Thyroid gland (tissue), 4 donors: ENCODE data around the gene ARMH4. TPM values are rescaled to one million over a fixed set of nuclear protein-coding genes. Genes with fewer than 3 reads are reported as not detected.

Experiments used
- DNase-seq, 2 donors: peaks; one replicate each; pipeline ENCODE4 v3.0.0-alpha.2; 2019
- H3K27ac ChIP-seq, 3 donors: fragments of 200-600 bp; sonication (generic); 1 replicate in 2 of 3; 2 replicates in 1 of 3; pipeline ENCODE4 v1.5.1; 2016 to 2019; ENCODE audit warnings: mild to moderate bottlenecking in 1 of 3, moderate library complexity in 1 of 3
- H3K27me3 ChIP-seq: fragments of 200-600 bp; sonication (generic); one replicate; pipeline ENCODE4 v1.5.1; 2019
- H3K36me3 ChIP-seq, 2 donors: fragments of 200-600 bp; sonication (generic); one replicate each; pipeline ENCODE4 v1.5.1; 2016 to 2019
- H3K4me1 ChIP-seq, 2 donors: fragments of 200-600 bp; sonication (generic); one replicate each; pipeline ENCODE4 v1.5.1; 2017 to 2019
- H3K4me3 ChIP-seq, 3 donors: fragments of 200-600 bp; sonication (generic); replicated peaks in 1 of 3; 1 replicate in 2 of 3; 2 replicates in 1 of 3; pipeline ENCODE4 v1.5.1; 2016; ENCODE audit warnings: mild to moderate bottlenecking in 1 of 3
- H3K9me3 ChIP-seq: fragments of 200-600 bp; sonication (generic); one replicate; pipeline ENCODE4 v1.5.1; 2017
- CTCF ChIP-seq, 6 experiments: fragments of 200-600 bp in 3 of 6; fragments of 450-650 bp in 3 of 6; sonication (generic) in 3 of 6; IDR thresholded peaks; one replicate each; pipeline ENCODE4 v1.5.1; 2016 to 2019; ENCODE audit warnings: antibody characterized with exemption in 6 of 6, mild to moderate bottlenecking in 2 of 6, inconsistent platforms in 1 of 6, moderate library complexity in 1 of 6
- POLR2A ChIP-seq, 2 donors: fragments of 450-650 bp; IDR thresholded peaks; one replicate each; pipeline ENCODE4 v1.6.1; 2017; ENCODE audit warnings: antibody characterized with exemption in 2 of 2, mild to moderate bottlenecking in 2 of 2, moderate library complexity in 1 of 2
- WGBS, 2 donors: methylation state at CpG; one replicate each; pipeline ENCODE4 v1.1.5; 2017; 5-methylcytosine and 5-hydroxymethylcytosine counted together
- intact Hi-C: fragments of 100-400 bp; cut with DNase I; formaldehyde crosslinking; loops from one replicate; pipeline ENCODE4 v1.15.1; 2023
- total RNA-seq, 4 donors: library from RNA; depleted of rRNA; stranded (reverse); fragments of >200 nt; gene quantifications; one replicate each; pipeline ENCODE4 v1.2.3, GENCODE V29; 2016

ARMH4 gene
- total RNA-seq, 4 donors from 2014 or later: 4.2 to 7.5 (median 7.0) TPM

- no peak for DNase-seq
- Histone ChIP-seq H3K27me3 (no peaks in the 10 kb centered on the region), H3K9me3 (no peaks in the 10 kb centered on the region), H3K4me1 (peaks cover 0 to under 1% of the 10 kb centered on the region in 2 donors), H3K27ac (no peak overlapping the region), H3K36me3 (no peaks in the 10 kb centered on the region), H3K4me3 (no peak overlapping the region)
- intact Hi-C loops: no loop called here
- WGBS, 2 donors: 74 to 86% methylated on average over 1 of the region's 1 CpG
- no peak for TF ChIP-seq CTCF (IDR thresholded peaks at IDR 0.05)
- TF ChIP-seq POLR2A (IDR thresholded peaks at IDR 0.05): no peak
Measured at GRCh38 chr14:58145936-58146335, 6.1 kb downstream of the ARMH4 start.

GRCh38 chr14:58143106-58143505, 8.9 kb downstream of the ARMH4 start:
- Histone ChIP-seq H3K27me3 (no peaks in the 10 kb centered on the region), H3K27ac (no peak overlapping the region), H3K4me3 (no peak overlapping the region), H3K36me3 (no peaks in the 10 kb centered on the region), H3K4me1 (no peaks in the 10 kb centered on the region), H3K9me3 (no peaks in the 10 kb centered on the region)
- intact Hi-C loops: no loop called here
- 85 to 93% methylated on average over 3 of the region's 3 CpGs for WGBS, 2 donors
- no peak for DNase-seq
- TF ChIP-seq CTCF (IDR thresholded peaks at IDR 0.05) (no peak), POLR2A (IDR thresholded peaks at IDR 0.05) (no peak)

DNA sequence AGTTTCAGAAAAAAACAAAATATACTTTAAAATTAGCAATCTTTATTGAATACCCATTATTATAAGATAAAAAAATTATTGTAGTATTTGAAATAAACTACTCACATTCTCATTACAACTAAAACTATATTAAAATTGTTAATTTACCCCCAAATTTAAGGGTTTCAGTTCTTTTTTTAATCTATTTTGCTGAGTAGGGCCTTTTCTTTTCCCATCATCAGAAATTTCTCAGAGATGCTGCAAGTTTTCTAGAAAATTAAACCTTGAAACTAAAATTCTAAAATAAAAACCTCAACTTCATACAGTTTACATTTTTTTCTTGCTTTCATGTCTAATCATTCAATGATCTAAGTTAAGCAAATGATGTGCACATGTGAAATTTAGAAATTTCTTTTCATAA, 10.1 kb downstream of the ARMH4 start:
- H3K27ac ChIP-seq: no peak overlapping the region
- no peaks in the 10 kb centered on the region for H3K36me3 ChIP-seq
- DNase-seq: no peak
- no peaks in the 10 kb centered on the region for H3K4me1 ChIP-seq
- TF ChIP-seq POLR2A (IDR thresholded peaks at IDR 0.05) (no peak), CTCF (IDR thresholded peaks at IDR 0.05) (no peak)
- H3K9me3 ChIP-seq: no peaks in the 10 kb centered on the region
- no peak overlapping the region for H3K4me3 ChIP-seq
- intact Hi-C loops: no loop called here
- no peaks in the 10 kb centered on the region for H3K27me3 ChIP-seq

- no peaks in the 10 kb centered on the region for H3K36me3 ChIP-seq
- H3K27me3 ChIP-seq: no peaks in the 10 kb centered on the region
- no peak overlapping the region for H3K27ac ChIP-seq
- 89 to 92% methylated on average over 10 of the region's 10 CpGs for WGBS, 2 donors
- H3K4me1 ChIP-seq: no peaks in the 10 kb centered on the region
- H3K4me3 ChIP-seq: no peak overlapping the region
- no peak for DNase-seq
- no peaks in the 10 kb centered on the region for H3K9me3 ChIP-seq
- no peak for TF ChIP-seq CTCF (IDR thresholded peaks at IDR 0.05)
- TF ChIP-seq POLR2A (IDR thresholded peaks at IDR 0.05): no peak
- intact Hi-C loops: no loop called here
Measured at GRCh38 chr14:58138714-58139482, 13.1 kb downstream of the ARMH4 start.

DNA sequence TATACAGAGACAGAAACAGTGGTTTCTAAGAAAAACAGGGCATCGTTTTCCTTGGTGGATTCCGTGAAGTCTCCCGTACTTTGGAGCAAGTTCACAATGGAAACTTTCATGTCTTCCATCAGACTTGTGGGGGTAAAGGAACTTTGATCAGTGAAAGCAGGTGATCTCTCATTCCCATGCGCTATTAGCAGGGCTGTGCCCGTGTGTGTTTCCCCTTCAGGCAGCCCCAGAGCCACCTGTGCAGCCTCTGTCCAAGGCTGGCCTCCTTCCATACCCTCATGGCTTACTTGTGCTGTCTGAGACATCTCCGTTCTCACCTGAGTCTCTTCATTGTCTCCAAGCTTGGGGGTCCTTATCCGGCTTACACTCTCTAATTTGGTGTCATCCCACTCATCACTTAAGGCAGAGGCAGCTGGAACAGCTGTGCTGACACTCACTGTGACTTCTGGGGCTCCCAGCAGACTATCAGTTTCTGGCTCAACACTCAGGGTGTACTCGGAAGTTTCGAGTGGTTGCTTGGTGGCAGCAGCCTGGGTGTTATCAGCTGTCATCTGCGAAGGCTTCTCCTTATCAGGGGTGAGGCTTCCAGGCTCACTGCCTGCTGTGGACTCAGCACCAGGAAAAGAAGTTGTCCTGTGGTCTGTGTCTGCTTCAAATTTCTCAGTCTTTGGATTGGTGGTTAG, 13.8 kb downstream of the ARMH4 start:
- WGBS, 2 donors: 82 to 86% methylated on average over 10 of the region's 10 CpGs
- intact Hi-C loops: no loop called here
- DNase-seq: no peak

More for the DNA sequence above, 13.8 kb downstream of the ARMH4 start:
- no peak for TF ChIP-seq POLR2A (IDR thresholded peaks at IDR 0.05)
- no peak for TF ChIP-seq CTCF (IDR thresholded peaks at IDR 0.05)
- no peaks in the 10 kb centered on the region for H3K27me3 ChIP-seq
- H3K9me3 ChIP-seq: no peaks in the 10 kb centered on the region
- no peak overlapping the region for H3K4me3 ChIP-seq
- no peaks in the 10 kb centered on the region for H3K4me1 ChIP-seq
- no peaks in the 10 kb centered on the region for H3K36me3 ChIP-seq
- no peak overlapping the region for H3K27ac ChIP-seq
